ENCODE measurements around the gene SS18L1.

The SS18L1 gene

GRCh38 chr20:62117362-62117646, 26.3 kb upstream of the SS18L1 start:
- DNase-seq (ENCODE audit: extremely low read depth, low read depth): no peak
- no peak for TF ChIP-seq CTCF (IDR thresholded peaks at IDR 0.05; ENCODE audit: low read depth, low read length)

- no peak for TF ChIP-seq CTCF (IDR thresholded peaks at IDR 0.05; ENCODE audit: low read depth, low read length)
- DNase-seq (ENCODE audit: extremely low read depth, low read depth): no peak
Observed at GRCh38 chr20:62117658-62118057, 25.9 kb upstream of the SS18L1 start.

GRCh38 chr20:62118113-62119043, 25.2 kb upstream of the SS18L1 start:
- TF ChIP-seq CTCF (IDR thresholded peaks at IDR 0.05; ENCODE audit: low read depth, low read length): no peak
- DNase-seq (ENCODE audit: extremely low read depth, low read depth): no peak

GRCh38 chr20:62119115-62119514, 24.5 kb upstream of the SS18L1 start:
- no peak for TF ChIP-seq CTCF (IDR thresholded peaks at IDR 0.05; ENCODE audit: low read depth, low read length)
- no peak for DNase-seq (ENCODE audit: extremely low read depth, low read depth)

- DNase-seq (ENCODE audit: extremely low read depth, low read depth): no peak
- TF ChIP-seq CTCF (IDR thresholded peaks at IDR 0.05; ENCODE audit: low read depth, low read length): no peak
Observed at GRCh38 chr20:62119591-62120364, 23.8 kb upstream of the SS18L1 start.

- TF ChIP-seq CTCF (IDR thresholded peaks at IDR 0.05; ENCODE audit: low read depth, low read length): no peak
Observed at GRCh38 chr20:62120365-62120762, 23.2 kb upstream of the SS18L1 start.

More at GRCh38 chr20:62120365-62120762, 23.2 kb upstream of the SS18L1 start:
- no peak for DNase-seq (ENCODE audit: extremely low read depth, low read depth)
